ENCODE results near the gene HHATL.
"Not testable (repeated sequence)": the region's sequence is repeated elsewhere in the genome, so short reads cannot be mapped to it uniquely, and the experiment has no call there.

The HHATL gene

GRCh38 chr3:42734263-42734860 is 31.8 kb upstream of the HHATL start:
- no peak for DNase-seq

DNA sequence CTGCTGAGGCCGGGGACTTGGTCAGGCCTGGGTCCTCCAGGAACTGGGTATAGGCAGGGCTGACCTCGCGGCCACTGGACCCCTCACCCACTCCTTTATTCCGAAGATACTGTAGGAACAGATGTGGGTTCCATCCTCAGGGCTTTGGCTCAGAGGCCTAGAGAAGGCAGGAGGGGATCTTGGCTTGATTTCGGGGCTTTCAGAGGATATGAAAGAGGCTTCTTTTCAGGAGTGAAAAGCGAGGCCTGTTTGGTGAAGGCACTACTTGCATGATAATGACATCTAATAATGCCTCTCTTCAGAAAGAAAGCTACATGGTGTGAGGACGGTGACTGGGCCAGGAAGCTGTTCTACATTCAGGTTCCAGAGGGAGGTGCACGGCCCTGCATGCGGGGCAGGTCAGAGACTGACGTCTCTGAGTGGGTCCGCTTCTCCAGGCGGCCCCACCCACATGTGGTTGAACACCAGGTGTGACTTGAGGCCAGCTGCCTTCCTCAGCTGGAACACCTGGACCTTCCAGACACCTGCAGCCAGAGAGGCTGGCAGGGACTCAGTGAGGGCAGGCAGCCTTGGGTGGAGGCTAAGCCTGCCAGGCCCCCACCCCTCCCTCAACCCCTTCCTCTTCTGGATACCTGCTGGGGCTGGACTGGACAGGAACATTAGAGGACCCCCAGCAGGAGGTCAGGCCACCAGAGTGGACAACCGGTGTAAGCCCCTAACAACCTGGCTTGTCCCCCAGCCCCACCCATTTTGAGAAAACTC is 31.1 kb upstream of the HHATL start:
- no peak for DNase-seq

DNA sequence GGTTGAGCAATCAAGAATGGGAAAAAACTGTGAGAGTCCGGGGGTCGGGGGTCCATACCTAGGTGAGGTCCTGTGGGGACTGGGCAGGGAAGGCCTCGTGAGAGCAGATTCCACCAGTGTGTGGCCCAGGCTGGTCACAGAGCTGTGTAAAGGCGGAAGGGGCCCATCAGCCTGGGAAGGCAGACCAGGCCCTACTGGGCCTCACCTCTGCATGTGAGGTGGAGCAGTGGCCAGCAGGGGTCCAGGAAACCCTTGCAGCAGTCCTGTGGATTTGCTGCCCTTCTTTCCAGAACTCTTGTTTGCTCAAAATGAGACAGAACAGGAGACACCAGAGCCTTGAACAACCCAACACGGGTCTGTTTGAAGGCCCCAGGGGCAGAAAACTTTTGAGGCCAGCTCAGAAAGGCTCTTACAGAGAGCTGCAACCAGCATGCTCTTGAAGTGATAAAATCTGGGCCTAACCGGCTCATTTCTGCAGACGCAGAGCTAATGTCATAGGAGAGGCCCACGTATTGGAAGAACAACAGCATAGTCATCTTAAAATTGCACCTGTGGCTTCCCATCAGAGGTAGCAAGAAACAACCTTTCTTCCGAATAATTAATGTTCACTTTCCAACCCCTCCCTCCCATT is 30.3 kb upstream of the HHATL start:
- DNase-seq: no peak

DNA sequence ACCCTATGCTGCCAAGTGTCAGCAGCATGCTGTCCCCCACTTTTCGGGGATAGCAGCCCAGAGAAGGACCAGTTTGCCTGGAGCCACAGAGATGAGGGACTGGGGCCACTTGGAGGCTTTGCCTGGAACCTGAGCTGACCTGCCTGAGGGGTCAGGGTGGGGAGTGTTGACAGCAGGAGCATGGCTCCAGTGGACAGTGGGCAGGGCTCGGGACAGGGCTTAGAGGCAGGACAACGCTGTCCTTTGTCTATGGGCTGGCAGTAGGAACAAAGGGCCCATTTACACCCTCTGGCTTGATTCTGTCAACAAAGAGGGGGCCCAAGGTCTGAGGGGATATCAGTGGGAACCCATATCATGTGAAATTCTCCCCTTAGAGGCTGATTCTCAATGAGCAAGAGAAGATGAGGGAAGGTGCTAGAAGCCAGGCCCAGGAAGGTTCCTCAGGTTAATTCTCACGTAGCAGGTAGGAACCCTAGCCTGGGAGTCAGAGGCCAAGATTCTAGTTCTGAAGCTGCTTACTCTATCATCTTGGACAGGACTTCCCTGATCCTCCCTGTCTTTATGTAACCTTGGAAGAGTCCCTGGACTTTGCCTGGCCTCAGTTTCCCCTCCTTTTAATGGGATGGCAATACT is 29.7 kb upstream of the HHATL start:
- no peak for DNase-seq

- no peak for DNase-seq
Observed at GRCh38 chr3:42731476-42732195, 29.0 kb upstream of the HHATL start.

- DNase-seq: no peak
Observed at GRCh38 chr3:42730706-42731420, 28.3 kb upstream of the HHATL start.

DNA sequence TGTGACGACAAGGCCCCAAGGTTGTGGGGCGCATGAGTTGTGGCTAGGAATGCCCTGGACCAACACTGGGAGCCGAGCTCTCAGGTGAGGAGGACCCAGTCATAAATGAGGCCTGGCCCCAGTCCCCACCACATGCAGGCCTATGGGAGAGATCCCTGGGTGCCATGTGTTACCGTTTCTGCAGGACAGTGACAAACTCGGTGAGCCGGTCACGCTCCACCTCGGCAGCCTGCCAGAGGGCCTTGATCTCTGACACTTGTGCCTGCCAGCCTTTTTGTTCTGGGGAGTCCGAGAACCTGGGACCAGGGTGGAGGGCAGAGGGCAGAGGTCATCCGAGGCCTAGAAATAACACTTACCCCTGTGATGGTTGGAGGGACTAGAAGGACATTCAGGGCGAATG is 27.7 kb upstream of the HHATL start:
- DNase-seq: no peak

DNA sequence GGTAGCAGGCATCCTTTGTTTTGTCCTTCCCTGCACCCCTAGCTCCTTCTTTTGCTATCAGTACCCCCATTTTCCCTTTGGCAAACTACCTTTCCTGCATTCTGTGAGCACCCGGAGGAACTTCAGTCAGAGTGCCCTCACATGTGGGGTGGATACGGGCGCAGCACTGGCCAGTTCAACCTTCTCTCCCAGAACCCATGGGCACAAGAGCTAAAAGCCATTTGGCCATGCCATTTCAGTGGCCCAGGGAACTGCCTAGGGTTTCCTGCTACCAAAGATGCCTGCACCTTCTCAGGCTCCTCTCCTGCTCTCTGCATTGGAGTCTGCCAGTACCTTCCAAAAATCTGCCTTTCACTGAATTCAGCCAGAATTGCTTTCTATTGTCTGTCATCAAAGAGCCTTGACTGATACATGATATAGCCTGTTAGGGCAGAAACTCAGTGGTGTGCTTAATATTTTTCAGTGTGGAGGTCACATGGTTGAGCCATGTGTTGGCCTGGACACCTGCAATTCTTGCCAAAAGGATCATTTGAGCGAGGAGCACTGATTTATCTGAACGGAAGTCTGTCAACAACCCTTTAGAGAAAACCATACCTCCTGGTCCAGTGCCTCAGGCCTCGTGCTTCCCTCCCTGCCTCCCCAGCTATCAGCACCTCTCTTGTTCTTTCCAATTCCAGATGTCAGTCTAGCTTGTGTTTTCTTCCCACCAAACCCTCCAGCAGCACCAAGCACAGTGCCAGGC is 27.0 kb upstream of the HHATL start:
- DNase-seq: no peak

GRCh38 chr3:42728668-42729364 is 26.2 kb upstream of the HHATL start:
- no peak for DNase-seq

- DNase-seq: no peak
Observed at GRCh38 chr3:42728056-42728455, 25.5 kb upstream of the HHATL start.

- DNase-seq: no peak
Observed at GRCh38 chr3:42725454-42725853, 22.9 kb upstream of the HHATL start.

DNA sequence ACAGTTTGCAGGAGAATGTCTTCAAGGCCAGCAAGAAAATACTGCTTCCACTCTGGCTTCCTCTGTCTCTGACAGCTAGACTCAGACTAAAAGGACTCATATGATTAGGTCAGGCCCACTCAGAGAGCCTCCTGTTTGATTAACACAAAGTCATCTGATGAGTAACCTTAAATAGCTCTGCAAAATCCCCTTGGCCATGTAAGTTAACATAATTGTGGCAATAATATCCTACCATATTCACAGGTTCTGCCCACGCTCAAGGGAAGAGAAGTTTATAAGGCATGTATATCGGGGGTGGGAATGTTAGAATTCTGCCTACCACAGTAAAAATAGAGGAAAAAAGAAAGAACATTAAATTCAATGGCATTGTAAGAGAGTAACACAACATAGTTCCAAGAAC is 20.6 kb upstream of the HHATL start:
- DNase-seq: no peak

DNA sequence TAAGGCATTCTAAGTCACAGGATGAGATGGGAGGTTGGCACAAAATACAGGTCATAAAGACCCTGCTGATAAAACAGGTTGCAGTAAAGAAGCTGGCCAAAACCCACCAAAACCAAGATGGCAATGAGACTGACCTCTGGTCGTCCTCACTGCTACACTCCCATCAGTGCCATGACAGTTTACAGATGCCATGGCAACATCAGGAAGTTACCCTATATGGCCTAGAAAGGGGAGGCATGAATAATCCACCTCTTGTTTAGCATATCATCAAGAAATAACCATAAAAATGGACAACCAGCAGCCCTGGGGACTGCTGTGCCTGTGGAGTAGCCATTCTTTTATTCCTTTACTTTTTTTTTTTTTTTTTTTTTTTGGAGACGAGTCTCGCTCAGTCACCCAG is 19.8 kb upstream of the HHATL start:
- not testable (repeated sequence) for DNase-seq

DNA sequence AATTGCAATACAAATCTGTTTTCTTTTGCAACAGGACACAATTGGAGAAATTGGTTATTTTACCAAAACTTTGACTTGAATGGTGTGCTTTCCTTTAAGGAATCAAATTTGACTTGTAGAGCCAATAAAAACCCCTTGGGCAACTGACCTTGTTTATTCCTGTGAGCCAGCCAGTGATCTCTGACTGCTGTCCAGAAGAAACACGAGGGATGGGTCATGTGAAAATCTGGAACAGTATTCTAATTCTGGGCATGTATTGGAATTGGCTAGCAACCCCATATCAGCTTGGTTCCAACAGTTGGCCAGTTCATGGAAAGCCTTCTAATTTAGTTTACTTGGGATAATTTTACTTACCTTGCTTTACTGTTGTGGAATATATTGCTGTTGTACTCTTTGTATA is 19.1 kb upstream of the HHATL start:
- no peak for DNase-seq

- DNase-seq: no peak
Observed at GRCh38 chr3:42720126-42720525, 17.5 kb upstream of the HHATL start.

- DNase-seq: no peak
Observed at GRCh38 chr3:42719002-42719401, 16.4 kb upstream of the HHATL start.

DNA sequence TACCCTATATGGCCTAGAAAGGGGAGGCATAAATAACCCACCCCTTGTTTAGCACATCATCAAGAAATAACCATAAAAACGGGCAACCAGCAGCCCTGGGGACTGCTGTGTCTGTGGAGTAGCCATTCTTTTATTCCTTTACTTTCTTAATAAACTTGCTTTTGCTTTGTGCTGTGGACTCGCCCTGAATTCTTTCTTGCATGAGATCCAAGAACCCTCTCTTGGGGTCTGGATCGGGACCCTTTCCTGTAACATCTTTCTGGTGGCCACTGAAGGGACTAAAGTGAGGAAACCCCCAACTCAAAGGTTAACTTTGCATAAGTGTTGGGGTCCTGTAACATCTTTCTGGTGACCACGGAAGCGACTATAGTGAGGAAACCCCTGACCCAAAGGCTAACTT is 15.7 kb upstream of the HHATL start:
- DNase-seq: no peak

- no peak for DNase-seq
Observed at GRCh38 chr3:42717306-42717705, 14.7 kb upstream of the HHATL start.

DNA sequence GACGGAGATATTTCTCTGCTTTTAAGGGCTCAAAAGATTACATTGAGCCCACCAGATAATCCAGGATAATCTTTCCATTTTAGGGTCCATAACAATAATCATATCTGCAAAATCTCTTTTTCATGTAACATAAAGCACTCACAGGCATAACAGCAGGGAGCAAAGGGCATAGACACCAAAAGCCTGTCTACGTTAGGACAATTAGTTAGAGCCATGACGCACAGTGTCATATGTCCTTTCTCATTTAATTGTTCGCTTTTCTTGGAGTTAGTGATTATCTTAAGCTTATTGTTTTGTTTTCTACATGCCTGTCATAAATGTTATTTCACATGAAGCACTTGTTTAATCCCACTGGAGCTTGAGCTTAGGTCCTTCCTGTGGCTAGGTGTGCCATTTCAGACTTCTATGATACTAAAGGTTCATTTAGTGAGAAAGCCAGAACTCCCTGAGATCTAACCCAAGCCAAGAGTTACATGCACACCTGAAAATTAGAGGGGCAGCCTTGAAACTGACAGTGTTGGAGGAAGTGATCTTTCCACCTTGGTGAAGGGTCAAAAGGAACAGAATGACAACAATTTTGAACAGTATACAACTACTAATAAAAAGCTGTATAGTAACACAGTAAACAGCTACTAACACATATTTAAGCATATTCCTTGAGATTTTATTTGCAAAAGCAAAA is 11.7 kb upstream of the HHATL start:
- DNase-seq: no peak

GRCh38 chr3:42713747-42714146 is 11.1 kb upstream of the HHATL start:
- DNase-seq: no peak

All from fibroblast of skin of abdomen (primary cell).